CD14-positive monocyte (primary cell): ENCODE results near the gene TMEM272. TPM values are rescaled to one million over a fixed set of nuclear protein-coding genes. Genes with fewer than 3 reads are reported as not detected.

ENCODE experiments used
- DNase-seq, 3 donors: peaks; one replicate each; pipeline ENCODE4 v3.0.0-alpha.2; 2011 to 2022
- H2AFZ ChIP-seq: 2 replicates; pipeline ENCODE4 v1.6.0; 2012; ENCODE audit warnings: mild to moderate bottlenecking, low read depth, low read length, inconsistent platforms; ENCODE audit not compliant: insufficient read depth, poor library complexity, severe bottlenecking
- H3K27ac ChIP-seq, 2 donors: 1 replicate in 1 of 2; 2 replicates in 1 of 2; pipeline ENCODE4 v1.5.1; 2012 to 2013; ENCODE audit warnings: low read length in 2 of 2, control low read depth in 1 of 2, inconsistent platforms in 1 of 2, low read depth in 1 of 2, mild to moderate bottlenecking in 1 of 2
- H3K27me3 ChIP-seq, 2 donors: one replicate each; pipeline versions ENCODE4 v1.6.0 to v1.6.1; 2011 to 2013; ENCODE audit warnings: low read length in 2 of 2; ENCODE audit not compliant: control insufficient read depth in 2 of 2, insufficient read depth in 2 of 2
- H3K36me3 ChIP-seq, 2 donors: replicated peaks in 1 of 2; 1 replicate in 1 of 2; 2 replicates in 1 of 2; pipeline versions ENCODE4 v1.5.1 to v1.6.1; 2012 to 2013; ENCODE audit warnings: low read length in 2 of 2, control low read depth in 1 of 2, inconsistent platforms in 1 of 2, mild to moderate bottlenecking in 1 of 2; ENCODE audit not compliant: insufficient read depth in 2 of 2, control insufficient read depth in 1 of 2
- H3K4me1 ChIP-seq, 2 donors: 1 replicate in 1 of 2; 2 replicates in 1 of 2; pipeline versions ENCODE4 v1.5.1 to v1.6.1; 2012 to 2013; ENCODE audit warnings: low read length in 2 of 2, control low read depth in 1 of 2, inconsistent platforms in 1 of 2, mild to moderate bottlenecking in 1 of 2, moderate library complexity in 1 of 2; ENCODE audit not compliant: insufficient read depth in 2 of 2, control insufficient read depth in 1 of 2
- H3K4me2 ChIP-seq: replicated peaks from 2 replicates; pipeline ENCODE3; 2012; ENCODE audit warnings: low read length, moderate library complexity, mild to moderate bottlenecking; ENCODE audit not compliant: poor library complexity, severe bottlenecking; ENCODE audit errors: extremely low read depth
- H3K4me3 ChIP-seq, 3 experiments: fragments of 200-600 bp in 1 of 3; sonication (generic) in 1 of 3; replicated peaks in 1 of 3; 1 replicate in 2 of 3; 2 replicates in 1 of 3; pipeline ENCODE4 v1.5.1; 2011 to 2013; ENCODE audit warnings: low read length in 3 of 3, mild to moderate bottlenecking in 3 of 3, control low read depth in 2 of 3, low read depth in 2 of 3, inconsistent platforms in 1 of 3, moderate library complexity in 1 of 3
- H3K79me2 ChIP-seq: 2 replicates; pipeline ENCODE4 v1.6.0; 2012; ENCODE audit warnings: mild to moderate bottlenecking, control low read depth, inconsistent platforms, low read length, moderate library complexity; ENCODE audit not compliant: insufficient read depth
- H3K9ac ChIP-seq: 2 replicates; pipeline ENCODE4 v1.6.0; 2017; ENCODE audit warnings: low read length, mild to moderate bottlenecking; ENCODE audit not compliant: insufficient read depth, poor library complexity, severe bottlenecking
- H3K9me3 ChIP-seq, 2 donors: replicated peaks in 1 of 2; 1 replicate in 1 of 2; 2 replicates in 1 of 2; pipeline versions ENCODE4 v1.5.1 to v1.6.1; 2012 to 2013; ENCODE audit warnings: low read length in 2 of 2, control low read depth in 1 of 2; ENCODE audit not compliant: control insufficient read depth in 1 of 2, insufficient read depth in 1 of 2
- H4K20me1 ChIP-seq: 2 replicates; pipeline ENCODE4 v1.6.0; 2012; ENCODE audit warnings: mild to moderate bottlenecking, low read length, control low read depth, moderate library complexity; ENCODE audit not compliant: insufficient read depth
- H3K27ac Mint-ChIP-seq, 7 donors: one replicate each; pipeline ENCODE4 v1.8.0; 2020; ENCODE audit warnings: mild to moderate bottlenecking in 7 of 7, mixed read lengths in 7 of 7, moderate library complexity in 6 of 7, inconsistent platforms in 2 of 7
- H3K27me3 Mint-ChIP-seq, 3 donors: one replicate each; pipeline ENCODE4 v1.8.0; 2021 to 2022; ENCODE audit warnings: low read depth in 3 of 3, mild to moderate bottlenecking in 3 of 3, mixed read lengths in 3 of 3, moderate library complexity in 3 of 3, inconsistent platforms in 1 of 3
- H3K36me3 Mint-ChIP-seq, 2 donors: one replicate each; pipeline ENCODE4 v1.8.0; 2020; ENCODE audit warnings: mixed read lengths in 2 of 2, inconsistent platforms in 1 of 2, mild to moderate bottlenecking in 1 of 2
- H3K4me1 Mint-ChIP-seq: one replicate; pipeline ENCODE4 v1.8.0; 2020; ENCODE audit warnings: mild to moderate bottlenecking, mixed read lengths
- H3K4me3 Mint-ChIP-seq, 2 donors: one replicate each; pipeline ENCODE4 v1.8.0; 2020; ENCODE audit warnings: mild to moderate bottlenecking in 2 of 2, mixed read lengths in 2 of 2, moderate library complexity in 1 of 2
- H3K9me3 Mint-ChIP-seq, 7 donors: one replicate each; pipeline ENCODE4 v1.8.0; 2020 to 2022; ENCODE audit warnings: mixed read lengths in 7 of 7, mild to moderate bottlenecking in 6 of 7, moderate library complexity in 6 of 7, inconsistent platforms in 2 of 7
- CTCF ChIP-seq: fragments of 200-600 bp; IDR thresholded peaks from one replicate; pipeline ENCODE4 v1.8.0; 2022; ENCODE audit warnings: antibody characterized with exemption, mild to moderate bottlenecking
- WGBS: methylation state at CpG from one replicate; pipeline ENCODE4 v1.1.5; 2013; ENCODE audit warnings: missing lambda C conversion rate; ENCODE audit not compliant: insufficient coverage; 5-methylcytosine and 5-hydroxymethylcytosine counted together
- intact Hi-C, 2 donors: fragments of 100-400 bp; cut with micrococcal nuclease; formaldehyde crosslinking; loops; one replicate each; pipeline versions ENCODE4 v1.15.0 to v1.15.1; 2023
- polyA plus RNA-seq, 3 donors: library from polyadenylated mRNA; depleted of rRNA in 1 of 3; unstranded in 2 of 3; stranded (reverse) in 1 of 3; fragments of 300-500 nt in 2 of 3; fragments of >200 nt in 1 of 3; fragmentation: Illumina TruSeq in 2 of 3; gene quantifications; 1 replicate in 2 of 3; 2 replicates in 1 of 3; pipeline ENCODE4 v1.2.3, GENCODE V29; 2012 to 2021

TMEM272 gene
- polyA plus RNA-seq, 3 donors, result 0.07 TPM; not detected in 2

GRCh38 chr13:51870616-51871015, 25.6 kb upstream of the TMEM272 start:
- H3K4me3 ChIP-seq, result no peak overlapping the region
- no peak overlapping the region for H3K27ac Mint-ChIP-seq
- H3K4me3 Mint-ChIP-seq, result no peak overlapping the region
- no peak overlapping the region for H3K4me2 ChIP-seq
- no CpG with 5 or more reads among the region's 3 CpGs for WGBS
- no peaks in the 10 kb centered on the region for H3K27me3 ChIP-seq
- no peaks in the 10 kb centered on the region for H4K20me1 ChIP-seq
- no peaks in the 10 kb centered on the region for H3K79me2 ChIP-seq
- H3K27me3 Mint-ChIP-seq, result peaks cover 1 to 2% (median 1%) of the 10 kb centered on the region in 3 donors
- H3K4me1 ChIP-seq, result no peaks in the 10 kb centered on the region
- H3K36me3 Mint-ChIP-seq, result no peaks in the 10 kb centered on the region
- H3K9me3 ChIP-seq, result no peaks in the 10 kb centered on the region
- no peaks in the 10 kb centered on the region for H3K4me1 Mint-ChIP-seq
- H3K9ac ChIP-seq, result no peak overlapping the region
- no peak for DNase-seq
- TF ChIP-seq CTCF, result no peak
- H2AFZ ChIP-seq, result no peak overlapping the region
- peaks cover 0 to 3% (median 0%) of the 10 kb centered on the region in 7 donors for H3K9me3 Mint-ChIP-seq
- intact Hi-C loops, result no loop called here
- H3K27ac ChIP-seq, result no peak overlapping the region
- no peaks in the 10 kb centered on the region for H3K36me3 ChIP-seq

- H3K4me3 ChIP-seq, result no peak overlapping the region
- no peaks in the 10 kb centered on the region for H3K36me3 ChIP-seq
- peaks cover 0 to 3% (median 0%) of the 10 kb centered on the region in 7 donors for H3K9me3 Mint-ChIP-seq
- intact Hi-C loops, result no loop called here
- no peak overlapping the region for H3K4me3 Mint-ChIP-seq
- H2AFZ ChIP-seq, result no peak overlapping the region
- H3K4me2 ChIP-seq, result no peak overlapping the region
- H3K27me3 ChIP-seq, result no peaks in the 10 kb centered on the region
- H3K79me2 ChIP-seq, result no peaks in the 10 kb centered on the region
- no CpG with 5 or more reads among the region's 6 CpGs for WGBS
- no peaks in the 10 kb centered on the region for H4K20me1 ChIP-seq
- H3K27ac Mint-ChIP-seq, result no peak overlapping the region
- H3K9ac ChIP-seq, result no peak overlapping the region
- no peaks in the 10 kb centered on the region for H3K36me3 Mint-ChIP-seq
- H3K27me3 Mint-ChIP-seq, result peaks cover 1 to 2% (median 1%) of the 10 kb centered on the region in 3 donors
- DNase-seq, result no peak
- no peak overlapping the region for H3K27ac ChIP-seq
- TF ChIP-seq CTCF, result no peak
- no peaks in the 10 kb centered on the region for H3K4me1 Mint-ChIP-seq
- no peaks in the 10 kb centered on the region for H3K4me1 ChIP-seq
- no peaks in the 10 kb centered on the region for H3K9me3 ChIP-seq
These were observed 24.9 kb upstream of the TMEM272 start for GRCh38 chr13:51869916-51870315.
